ENCODE results near the gene GAL3ST1. TPM values are rescaled to one million over a fixed set of nuclear protein-coding genes. Genes with fewer than 3 reads are reported as not detected.

GAL3ST1 gene
- polyA plus RNA-seq, 1 of the 3 experiments (the other 2 are of a cell fraction) = not detected

DNA sequence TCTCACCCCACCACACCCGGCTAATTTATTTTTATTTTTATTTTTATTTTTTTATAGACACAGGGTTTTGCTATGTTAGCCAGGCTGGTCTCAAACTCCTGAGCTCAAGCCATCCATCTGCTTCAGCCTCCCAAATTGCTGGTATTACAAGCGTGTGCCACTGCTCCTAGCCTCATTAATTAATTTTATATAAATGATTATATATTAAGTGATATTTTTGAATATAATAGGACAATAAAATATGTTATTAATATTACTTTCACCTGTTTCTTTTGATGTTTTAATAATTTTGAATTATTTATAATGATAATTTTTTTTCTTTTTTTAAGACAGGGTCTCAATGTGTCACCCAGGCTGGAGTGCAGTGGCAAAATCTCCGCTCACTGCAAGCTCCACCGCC, 66.8 kb downstream of the GAL3ST1 start:
- H2AFZ ChIP-seq (ENCODE audit: low read depth) = no peak overlapping the region
- H3K27ac ChIP-seq (ENCODE audit: low read depth in 2 of 2, low read length in 1 of 2) = no peak overlapping the region
- no peaks in the 10 kb centered on the region for H3K9me2 ChIP-seq
- ChIA-PET POLR2A (no interaction called here), CTCF (interaction anchor here (0.9 to 1.0 kb wide), 2 partner anchors 23 to 59 kb away, joined by 3 to 4 read pairs; no protein-coding TSS in a partner anchor)
- no peak overlapping the region for H3K4me2 ChIP-seq
- H3K9ac ChIP-seq = no peak overlapping the region
- 51% methylated on average over 4 of the region's 4 CpGs for WGBS (ENCODE audit: low lambda C conversion rate)
- no peaks in the 10 kb centered on the region for H3K79me2 ChIP-seq (ENCODE audit: insufficient read depth)
- H3K4me1 ChIP-seq (ENCODE audit: control insufficient read depth in 1 of 2, insufficient read depth in 2 of 2, low read depth in 1 of 2, low read length in 1 of 2) = peaks cover 0 to 3% of the 10 kb centered on the region in 2 experiments; a peak in 1 of 4 replicates
- H3K9me3 ChIP-seq = no peaks in the 10 kb centered on the region
- H3K36me3 ChIP-seq (replicated peaks in 1 of 2; ENCODE audit: control insufficient read depth in 1 of 2, insufficient read depth in 2 of 2, low read length in 1 of 2) = no peaks in the 10 kb centered on the region
- TF ChIP-seq MEF2A (IDR thresholded peaks at IDR 0.05; ENCODE audit: borderline replicate concordance, low read depth) (no peak), GABPA (IDR thresholded peaks at IDR 0.05; ENCODE audit: low read depth) (no peak), FOXM1 (IDR thresholded peaks at IDR 0.05; ENCODE audit: low read depth) (no peak), NFIC (IDR thresholded peaks at IDR 0.05; ENCODE audit: borderline replicate concordance) (no peak), RFX5 (IDR thresholded peaks at IDR 0.05; ENCODE audit: low read length) (no peak), JUND (IDR thresholded peaks at IDR 0.05) (no peak), EZH2phosphoT487 (IDR thresholded peaks at IDR 0.05; ENCODE audit: borderline replicate concordance, low read depth) (no peak), FOXJ3 (CRISPR knock-in tag; IDR thresholded peaks at IDR 0.05) (no peak)
- TF ChIP-seq, protein P1, sequence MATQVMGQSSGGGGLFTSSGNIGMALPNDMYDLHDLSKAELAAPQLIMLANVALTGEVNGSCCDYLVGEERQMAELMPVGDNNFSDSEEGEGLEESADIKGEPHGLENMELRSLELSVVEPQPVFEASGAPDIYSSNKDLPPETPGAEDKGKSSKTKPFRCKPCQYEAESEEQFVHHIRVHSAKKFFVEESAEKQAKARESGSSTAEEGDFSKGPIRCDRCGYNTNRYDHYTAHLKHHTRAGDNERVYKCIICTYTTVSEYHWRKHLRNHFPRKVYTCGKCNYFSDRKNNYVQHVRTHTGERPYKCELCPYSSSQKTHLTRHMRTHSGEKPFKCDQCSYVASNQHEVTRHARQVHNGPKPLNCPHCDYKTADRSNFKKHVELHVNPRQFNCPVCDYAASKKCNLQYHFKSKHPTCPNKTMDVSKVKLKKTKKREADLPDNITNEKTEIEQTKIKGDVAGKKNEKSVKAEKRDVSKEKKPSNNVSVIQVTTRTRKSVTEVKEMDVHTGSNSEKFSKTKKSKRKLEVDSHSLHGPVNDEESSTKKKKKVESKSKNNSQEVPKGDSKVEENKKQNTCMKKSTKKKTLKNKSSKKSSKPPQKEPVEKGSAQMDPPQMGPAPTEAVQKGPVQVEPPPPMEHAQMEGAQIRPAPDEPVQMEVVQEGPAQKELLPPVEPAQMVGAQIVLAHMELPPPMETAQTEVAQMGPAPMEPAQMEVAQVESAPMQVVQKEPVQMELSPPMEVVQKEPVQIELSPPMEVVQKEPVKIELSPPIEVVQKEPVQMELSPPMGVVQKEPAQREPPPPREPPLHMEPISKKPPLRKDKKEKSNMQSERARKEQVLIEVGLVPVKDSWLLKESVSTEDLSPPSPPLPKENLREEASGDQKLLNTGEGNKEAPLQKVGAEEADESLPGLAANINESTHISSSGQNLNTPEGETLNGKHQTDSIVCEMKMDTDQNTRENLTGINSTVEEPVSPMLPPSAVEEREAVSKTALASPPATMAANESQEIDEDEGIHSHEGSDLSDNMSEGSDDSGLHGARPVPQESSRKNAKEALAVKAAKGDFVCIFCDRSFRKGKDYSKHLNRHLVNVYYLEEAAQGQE (IDR thresholded peaks at IDR 0.05; ENCODE audit: low read depth, low read length) = no peak
- TF ChIP-seq, protein P2, sequence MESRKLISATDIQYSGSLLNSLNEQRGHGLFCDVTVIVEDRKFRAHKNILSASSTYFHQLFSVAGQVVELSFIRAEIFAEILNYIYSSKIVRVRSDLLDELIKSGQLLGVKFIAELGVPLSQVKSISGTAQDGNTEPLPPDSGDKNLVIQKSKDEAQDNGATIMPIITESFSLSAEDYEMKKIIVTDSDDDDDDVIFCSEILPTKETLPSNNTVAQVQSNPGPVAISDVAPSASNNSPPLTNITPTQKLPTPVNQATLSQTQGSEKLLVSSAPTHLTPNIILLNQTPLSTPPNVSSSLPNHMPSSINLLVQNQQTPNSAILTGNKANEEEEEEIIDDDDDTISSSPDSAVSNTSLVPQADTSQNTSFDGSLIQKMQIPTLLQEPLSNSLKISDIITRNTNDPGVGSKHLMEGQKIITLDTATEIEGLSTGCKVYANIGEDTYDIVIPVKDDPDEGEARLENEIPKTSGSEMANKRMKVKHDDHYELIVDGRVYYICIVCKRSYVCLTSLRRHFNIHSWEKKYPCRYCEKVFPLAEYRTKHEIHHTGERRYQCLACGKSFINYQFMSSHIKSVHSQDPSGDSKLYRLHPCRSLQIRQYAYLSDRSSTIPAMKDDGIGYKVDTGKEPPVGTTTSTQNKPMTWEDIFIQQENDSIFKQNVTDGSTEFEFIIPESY (IDR thresholded peaks at IDR 0.05; ENCODE audit: borderline replicate concordance, low read depth) = no peak
- DNase-seq = no peak
- no peaks in the 10 kb centered on the region for H3F3A ChIP-seq (replicated peaks; ENCODE audit: insufficient read depth)
- no peak overlapping the region for H3K4me3 ChIP-seq (ENCODE audit: low read depth in 2 of 2, low read length in 1 of 2)
- H4K20me1 ChIP-seq (ENCODE audit: insufficient read depth) = no peaks in the 10 kb centered on the region
- peaks cover 7% of the 10 kb centered on the region; the same call in 1 of the 2 replicates for H3K27me3 ChIP-seq (ENCODE audit: insufficient read depth)

DNA sequence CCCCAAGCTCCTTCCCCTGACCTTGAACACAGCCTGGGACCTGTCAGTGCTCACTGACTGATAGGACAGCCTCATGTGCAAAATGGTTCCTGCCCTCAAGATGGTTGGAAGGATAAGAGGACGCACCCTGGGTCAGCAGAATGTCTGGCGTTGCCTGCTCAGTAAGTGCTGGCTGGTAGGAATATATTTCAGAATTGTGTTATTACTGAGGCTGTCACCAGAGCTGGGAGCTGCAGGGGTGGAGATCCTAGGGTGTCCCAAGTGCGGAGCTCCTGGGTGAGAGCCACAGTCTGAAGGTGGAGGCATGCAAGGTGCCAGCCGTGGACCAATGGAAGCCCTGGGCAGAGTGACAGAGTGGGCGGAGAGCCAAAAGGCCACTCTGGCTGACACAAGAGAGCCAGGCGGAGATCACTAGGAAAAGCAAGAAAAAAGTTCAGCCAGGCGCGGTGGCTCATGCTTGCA, 67.9 kb downstream of the GAL3ST1 start:
- CTCF ChIA-PET = interaction anchor here (1.6 kb wide), 1 partner anchor 9 kb away, joined by 4 read pairs; no protein-coding TSS in a partner anchor
- TF ChIP-seq, protein P3, sequence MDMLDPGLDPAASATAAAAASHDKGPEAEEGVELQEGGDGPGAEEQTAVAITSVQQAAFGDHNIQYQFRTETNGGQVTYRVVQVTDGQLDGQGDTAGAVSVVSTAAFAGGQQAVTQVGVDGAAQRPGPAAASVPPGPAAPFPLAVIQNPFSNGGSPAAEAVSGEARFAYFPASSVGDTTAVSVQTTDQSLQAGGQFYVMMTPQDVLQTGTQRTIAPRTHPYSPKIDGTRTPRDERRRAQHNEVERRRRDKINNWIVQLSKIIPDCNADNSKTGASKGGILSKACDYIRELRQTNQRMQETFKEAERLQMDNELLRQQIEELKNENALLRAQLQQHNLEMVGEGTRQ (IDR thresholded peaks at IDR 0.05; ENCODE audit: borderline replicate concordance, low read depth, low read length) = no peak
- TF ChIP-seq YY1 (IDR thresholded peaks at IDR 0.05; ENCODE audit: low read depth) (no peak), GATA2 (CRISPR knock-in tag; IDR thresholded peaks at IDR 0.05) (no peak), NRF1 (IDR thresholded peaks at IDR 0.05; ENCODE audit: low read depth, low read length) (no peak), TCF12 (IDR thresholded peaks at IDR 0.05) (no peak), EP300 (IDR thresholded peaks at IDR 0.05; ENCODE audit: borderline replicate concordance in 1 of 2, low read depth in 1 of 2, low read length in 1 of 2) (no peak), NFIC (IDR thresholded peaks at IDR 0.05; ENCODE audit: borderline replicate concordance) (no peak), MXI1 (IDR thresholded peaks at IDR 0.05; ENCODE audit: low read depth, low read length) (no peak), RXRA (IDR thresholded peaks at IDR 0.05; ENCODE audit: borderline replicate concordance, low read depth) (no peak), FOXM1 (IDR thresholded peaks at IDR 0.05; ENCODE audit: low read depth) (no peak)
- TF ChIP-seq, protein P1 (IDR thresholded peaks at IDR 0.05; ENCODE audit: low read depth, low read length) = no peak

More for the DNA sequence above, 67.9 kb downstream of the GAL3ST1 start:
- no peak overlapping the region for H3K9ac ChIP-seq
- H4K20me1 ChIP-seq (ENCODE audit: insufficient read depth) = no peaks in the 10 kb centered on the region
- DNase-seq = peak; percentile 52
- no peaks in the 10 kb centered on the region for H3F3A ChIP-seq (replicated peaks; ENCODE audit: insufficient read depth)
- no peak overlapping the region for H3K4me2 ChIP-seq
- no peaks in the 10 kb centered on the region for H3K9me2 ChIP-seq
- H2AFZ ChIP-seq (ENCODE audit: low read depth) = no peak overlapping the region
- H3K9me3 ChIP-seq = no peaks in the 10 kb centered on the region
- H3K79me2 ChIP-seq (ENCODE audit: insufficient read depth) = no peaks in the 10 kb centered on the region
- H3K4me1 ChIP-seq (ENCODE audit: control insufficient read depth in 1 of 2, insufficient read depth in 2 of 2, low read depth in 1 of 2, low read length in 1 of 2) = peaks cover 0 to 3% of the 10 kb centered on the region in 2 experiments; a peak in 1 of 4 replicates
- no peak overlapping the region for H3K27ac ChIP-seq (ENCODE audit: low read depth in 2 of 2, low read length in 1 of 2)
- POLR2A ChIA-PET = no interaction called here
- WGBS (ENCODE audit: low lambda C conversion rate) = 54% methylated on average over 8 of the region's 8 CpGs
- H3K36me3 ChIP-seq (replicated peaks in 1 of 2; ENCODE audit: control insufficient read depth in 1 of 2, insufficient read depth in 2 of 2, low read length in 1 of 2) = no peaks in the 10 kb centered on the region
- no peak overlapping the region for H3K4me3 ChIP-seq (ENCODE audit: low read depth in 2 of 2, low read length in 1 of 2)
- H3K27me3 ChIP-seq (ENCODE audit: insufficient read depth) = peaks cover 7% of the 10 kb centered on the region; the same call in 1 of the 2 replicates
